Measurements from ENCODE around the gene DYRK3.

- TF ChIP-seq CTCF (IDR thresholded peaks at IDR 0.05), result no peak
- TF ChIP-seq EP300 (IDR thresholded peaks at IDR 0.05), result no peak
These were observed 49.4 kb downstream of the DYRK3 start, which contains the start of gene MAPKAPK2 for GRCh38 chr1:206684478-206685333.

Data from stomach (tissue), 4 donors.